ENCODE results near the gene C1QTNF12. TPM values are rescaled to one million over a fixed set of nuclear protein-coding genes. Genes with fewer than 3 reads are reported as not detected.

C1QTNF12 gene
- total and polyA plus RNA-seq, 2 experiments from 2014 or later, result 4.1 to 4.2 TPM

GRCh38 chr1:1236945-1237873, 9.3 kb downstream of the C1QTNF12 start:
- Mint-ChIP-seq H3K4me3 (no peak overlapping the region), H3K4me1 (peaks cover 11% of the 10 kb centered on the region), H3K9me3 (peaks cover 10% of the 10 kb centered on the region), H3K27ac (no peak overlapping the region), H3K27me3 (ENCODE audit: insufficient read depth, low read depth, poor library complexity) (peaks cover 14% of the 10 kb centered on the region), H3K36me3 (ENCODE audit: low read depth) (peaks cover 15% of the 10 kb centered on the region)
- Histone ChIP-seq H3K27me3 (ENCODE audit: insufficient read depth) (no peaks in the 10 kb centered on the region), H3K79me2 (replicated peaks; ENCODE audit: insufficient read depth) (peaks cover 9% of the 10 kb centered on the region), H4K20me1 (replicated peaks; ENCODE audit: insufficient read depth) (peaks cover 8% of the 10 kb centered on the region), H3K4me2 (no peak overlapping the region), H2AFZ (no peak overlapping the region), H3K9me2 (ENCODE audit: insufficient read depth) (no peaks in the 10 kb centered on the region), H3K27ac (ENCODE audit: low read depth) (no peak overlapping the region), H3K4me1 (ENCODE audit: insufficient read depth) (no peaks in the 10 kb centered on the region), H3K4me3 (no peak overlapping the region), H3F3A (replicated peaks; ENCODE audit: low read depth) (peaks cover 6% of the 10 kb centered on the region; the same call in 1 of the 2 replicates), H3K36me3 (ENCODE audit: insufficient read depth) (no peaks in the 10 kb centered on the region)
- TF ChIP-seq EZH2 (IDR thresholded peaks at IDR 0.05; ENCODE audit: low read depth, unreplicated experiment) (no peak), CREB1 (CRISPR knock-in tag; IDR thresholded peaks at IDR 0.05; ENCODE audit: low read depth) (no peak), POLR2AphosphoS5 (IDR thresholded peaks at IDR 0.05; ENCODE audit: low read depth) (no peak), NANOG (IDR thresholded peaks at IDR 0.05; ENCODE audit: borderline replicate concordance) (no peak), STAT1 (IDR thresholded peaks at IDR 0.05; ENCODE audit: unreplicated experiment) (no peak)
- DNase-seq (ENCODE audit: low spot score) (no peak), ATAC-seq (no peak; the same call in 2 of the 3 replicates)

GRCh38 chr1:1236176-1236763, 10.3 kb downstream of the C1QTNF12 start:
- H3K27ac Mint-ChIP-seq, result no peak overlapping the region
- Histone ChIP-seq H2AFZ (no peak overlapping the region), H3K79me2 (replicated peaks; ENCODE audit: insufficient read depth) (peaks cover 9% of the 10 kb centered on the region), H3K4me1 (ENCODE audit: insufficient read depth) (no peaks in the 10 kb centered on the region), H3K4me3 (no peak overlapping the region), H3K4me2 (no peak overlapping the region), H4K20me1 (replicated peaks; ENCODE audit: insufficient read depth) (peaks cover 8% of the 10 kb centered on the region), H3K27ac (ENCODE audit: low read depth) (no peak overlapping the region), H3F3A (replicated peaks; ENCODE audit: low read depth) (peaks cover 6% of the 10 kb centered on the region; the same call in 1 of the 2 replicates), H3K36me3 (ENCODE audit: insufficient read depth) (no peaks in the 10 kb centered on the region), H3K27me3 (ENCODE audit: insufficient read depth) (no peaks in the 10 kb centered on the region), H3K9me2 (ENCODE audit: insufficient read depth) (no peaks in the 10 kb centered on the region)
- H3K4me3 Mint-ChIP-seq, result no peak overlapping the region
- peaks cover 11% of the 10 kb centered on the region for H3K4me1 Mint-ChIP-seq
- ATAC-seq (no peak), DNase-seq (ENCODE audit: low spot score) (no peak)
- peaks cover 15% of the 10 kb centered on the region for H3K36me3 Mint-ChIP-seq (ENCODE audit: low read depth)
- H3K27me3 Mint-ChIP-seq (ENCODE audit: insufficient read depth, low read depth, poor library complexity), result peaks cover 14% of the 10 kb centered on the region
- peaks cover 10% of the 10 kb centered on the region for H3K9me3 Mint-ChIP-seq
- no peak for TF ChIP-seq ZNF462 (CRISPR knock-in tag; IDR thresholded peaks at IDR 0.05)
- no peak for TF ChIP-seq CTCF (conservative IDR thresholded peaks at IDR 0.05; ENCODE audit: low read depth in 2 of 2)
- no peak for TF ChIP-seq REST (IDR thresholded peaks at IDR 0.05; ENCODE audit: unreplicated experiment)
